ENCODE results near the gene DNAJB9. TPM values are rescaled to one million over a fixed set of nuclear protein-coding genes. Genes with fewer than 3 reads are reported as not detected.

The DNAJB9 gene
- total and polyA plus RNA-seq, 12 donors, result 8.4 to 175 (median 44.9) TPM

GRCh38 chr7:108578937-108579336 lies 9.3 kb downstream of the DNAJB9 start:
- H3K27ac ChIP-seq, result no peak overlapping the region
- no peak overlapping the region for H3K4me3 ChIP-seq
- TF ChIP-seq POLR2A (IDR thresholded peaks at IDR 0.05), result no peak
- no peak for TF ChIP-seq CTCF (IDR thresholded peaks at IDR 0.05)
- peaks cover 0 to 5% of the 10 kb centered on the region in 2 donors for H3K4me1 ChIP-seq (replicated peaks in 1 of 2)
- H3K27me3 ChIP-seq, result no peaks in the 10 kb centered on the region
- intact Hi-C loops (cut with DNase I), result no loop called here
- DNase-seq, result no peak
- H3K36me3 ChIP-seq (replicated peaks in 1 of 2), result peaks cover 0 to 13% of the 10 kb centered on the region in 2 donors
- WGBS, 4 donors, result 97 to 98% (median 97%) methylated on average over 7 of the region's 7 CpGs
- H3K9me3 ChIP-seq (replicated peaks in 1 of 3), result no peaks in the 10 kb centered on the region

GRCh38 chr7:108580298-108580697 lies 10.6 kb downstream of the DNAJB9 start:
- WGBS, 4 donors, result 67 to 81% (median 75%) methylated on average over 3 to 6 of the region's 6 CpGs

GRCh38 chr7:108581655-108582491 lies 12.2 kb downstream of the DNAJB9 start:
- WGBS, 4 donors, result 72 to 78% (median 74%) methylated on average over 4 of the region's 4 CpGs
- intact Hi-C loops (cut with DNase I), result no loop called here
- no peak for DNase-seq
- no peak overlapping the region for H3K27ac ChIP-seq
- H3K4me1 ChIP-seq (replicated peaks in 1 of 2), result no peaks in the 10 kb centered on the region
- no peak overlapping the region for H3K4me3 ChIP-seq
- no peaks in the 10 kb centered on the region for H3K36me3 ChIP-seq (replicated peaks in 1 of 2)
- TF ChIP-seq CTCF (IDR thresholded peaks at IDR 0.05) (no peak), POLR2A (IDR thresholded peaks at IDR 0.05) (no peak)
- no peaks in the 10 kb centered on the region for H3K9me3 ChIP-seq (replicated peaks in 1 of 3)
- H3K27me3 ChIP-seq, result no peaks in the 10 kb centered on the region

More at GRCh38 chr7:108580298-108580697, 10.6 kb downstream of the DNAJB9 start:
- H3K9me3 ChIP-seq (replicated peaks in 1 of 3), result no peaks in the 10 kb centered on the region
- H3K4me3 ChIP-seq, result no peak overlapping the region
- TF ChIP-seq POLR2A (IDR thresholded peaks at IDR 0.05) (no peak), CTCF (IDR thresholded peaks at IDR 0.05) (no peak)
- no peak for DNase-seq
- H3K27ac ChIP-seq, result no peak overlapping the region
- H3K4me1 ChIP-seq (replicated peaks in 1 of 2), result no peaks in the 10 kb centered on the region
- intact Hi-C loops (cut with DNase I), result no loop called here
- H3K36me3 ChIP-seq (replicated peaks in 1 of 2), result peaks cover 0 to 3% of the 10 kb centered on the region in 2 donors
- no peaks in the 10 kb centered on the region for H3K27me3 ChIP-seq

DNA sequence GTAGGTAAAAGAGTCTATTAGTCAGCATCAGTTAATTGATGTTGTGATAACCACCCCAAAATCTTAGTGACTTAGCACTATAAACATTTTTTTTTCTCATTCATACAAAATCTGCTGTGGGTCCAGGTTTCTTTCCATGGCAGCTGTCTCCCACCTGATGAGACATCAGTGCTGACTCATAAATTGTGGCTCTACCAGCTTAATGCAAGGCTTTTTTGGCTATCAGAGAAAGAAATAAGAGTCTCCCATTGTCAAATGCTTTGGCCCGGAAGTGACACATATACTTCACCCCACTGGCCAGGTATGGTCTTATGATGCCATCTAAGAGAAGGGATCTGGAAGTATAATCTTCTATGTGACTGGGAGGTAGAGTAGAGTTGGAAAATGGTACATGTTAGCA lies 14.5 kb downstream of the DNAJB9 start:
- intact Hi-C loops (cut with DNase I), result no loop called here
- H3K27me3 ChIP-seq, result no peaks in the 10 kb centered on the region
- H3K27ac ChIP-seq, result no peak overlapping the region
- H3K4me1 ChIP-seq (replicated peaks in 1 of 2), result no peaks in the 10 kb centered on the region
- no peak overlapping the region for H3K4me3 ChIP-seq
- no peaks in the 10 kb centered on the region for H3K36me3 ChIP-seq (replicated peaks in 1 of 2)
- TF ChIP-seq POLR2A (IDR thresholded peaks at IDR 0.05) (no peak), CTCF (IDR thresholded peaks at IDR 0.05) (no peak)
- no peak for DNase-seq
- H3K9me3 ChIP-seq (replicated peaks in 1 of 3), result no peaks in the 10 kb centered on the region
- WGBS, 4 donors, result 77 to 90% (median 84%) methylated on average over 1 of the region's 1 CpG
